G401.6 (cell line): ENCODE results near the gene MAP3K2.

Source experiments
- FAIRE-seq: peaks from 2 replicates; lab custom pipeline; 2012; peaks lifted over from hg19 to GRCh38; lab: Jason Lieb, UNC

The MAP3K2 gene, protein sequence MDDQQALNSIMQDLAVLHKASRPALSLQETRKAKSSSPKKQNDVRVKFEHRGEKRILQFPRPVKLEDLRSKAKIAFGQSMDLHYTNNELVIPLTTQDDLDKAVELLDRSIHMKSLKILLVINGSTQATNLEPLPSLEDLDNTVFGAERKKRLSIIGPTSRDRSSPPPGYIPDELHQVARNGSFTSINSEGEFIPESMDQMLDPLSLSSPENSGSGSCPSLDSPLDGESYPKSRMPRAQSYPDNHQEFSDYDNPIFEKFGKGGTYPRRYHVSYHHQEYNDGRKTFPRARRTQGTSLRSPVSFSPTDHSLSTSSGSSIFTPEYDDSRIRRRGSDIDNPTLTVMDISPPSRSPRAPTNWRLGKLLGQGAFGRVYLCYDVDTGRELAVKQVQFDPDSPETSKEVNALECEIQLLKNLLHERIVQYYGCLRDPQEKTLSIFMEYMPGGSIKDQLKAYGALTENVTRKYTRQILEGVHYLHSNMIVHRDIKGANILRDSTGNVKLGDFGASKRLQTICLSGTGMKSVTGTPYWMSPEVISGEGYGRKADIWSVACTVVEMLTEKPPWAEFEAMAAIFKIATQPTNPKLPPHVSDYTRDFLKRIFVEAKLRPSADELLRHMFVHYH

DNA sequence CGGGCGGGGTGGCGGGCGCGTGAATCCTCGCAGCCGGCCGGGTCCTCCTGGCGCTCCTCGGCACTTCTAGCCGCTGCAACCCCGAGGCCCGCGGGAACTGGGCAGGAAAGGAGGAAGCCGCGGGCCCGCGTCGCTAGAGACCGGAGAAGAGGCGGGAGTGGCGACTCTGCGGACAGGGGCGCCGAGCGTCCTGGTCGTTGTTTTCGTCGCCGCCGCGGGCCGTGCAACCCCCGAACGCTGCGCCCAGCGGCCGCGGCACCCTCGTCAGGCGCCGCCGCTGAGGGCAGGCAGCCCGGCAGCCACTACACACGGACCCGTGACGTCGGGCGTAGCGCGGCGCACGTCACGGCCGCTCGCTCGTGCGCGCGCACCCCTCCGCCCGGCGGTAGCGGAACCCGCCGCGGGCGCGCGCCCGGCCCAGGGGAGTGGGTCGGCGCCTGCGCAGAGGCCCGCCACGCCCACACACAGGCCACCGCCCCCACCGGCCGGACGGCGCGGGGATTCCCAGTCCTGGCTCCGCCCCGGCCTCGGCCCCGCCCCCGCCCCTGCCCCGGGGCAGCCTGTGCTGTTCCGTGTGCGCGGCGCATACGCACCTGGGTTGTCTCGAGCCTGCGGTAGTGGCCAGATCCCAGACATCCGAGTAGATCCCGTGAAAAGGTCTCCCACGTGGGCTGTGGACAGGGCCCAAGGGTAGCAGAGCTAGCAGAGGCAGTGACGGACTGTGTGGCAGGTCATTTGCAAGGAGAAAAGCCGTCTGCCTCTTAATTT, at the start of gene MAP3K2:
Gene MAP3K2 (minus strand): TSS at position 321 of the 768 bp plus-strand sequence. CDS start 44,846 bp downstream, outside the sequence.
- FAIRE-seq, result no peak

GRCh38 chr2:127437056-127437455, 49.3 kb upstream of the MAP3K2 start:
- FAIRE-seq, result no peak

DNA sequence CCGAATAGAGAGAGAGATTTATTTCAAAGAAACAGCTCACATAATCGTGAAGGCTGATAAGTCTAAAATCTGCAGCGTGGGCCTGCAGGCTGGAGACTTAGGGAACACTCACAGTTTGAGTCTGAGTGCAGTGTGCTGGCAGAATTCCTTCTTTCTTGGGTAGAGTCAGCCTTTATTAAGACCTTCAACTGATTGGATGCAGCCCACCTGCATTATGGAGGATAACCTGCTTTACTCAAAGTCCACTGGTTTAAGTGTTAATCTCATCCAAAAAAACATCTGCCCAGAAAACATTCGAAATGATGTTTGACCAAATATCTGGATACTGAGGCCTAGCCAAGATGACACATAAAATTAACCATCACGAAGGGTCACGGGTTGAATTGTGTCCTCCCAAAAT, 46.7 kb upstream of the MAP3K2 start:
- no peak for FAIRE-seq

DNA sequence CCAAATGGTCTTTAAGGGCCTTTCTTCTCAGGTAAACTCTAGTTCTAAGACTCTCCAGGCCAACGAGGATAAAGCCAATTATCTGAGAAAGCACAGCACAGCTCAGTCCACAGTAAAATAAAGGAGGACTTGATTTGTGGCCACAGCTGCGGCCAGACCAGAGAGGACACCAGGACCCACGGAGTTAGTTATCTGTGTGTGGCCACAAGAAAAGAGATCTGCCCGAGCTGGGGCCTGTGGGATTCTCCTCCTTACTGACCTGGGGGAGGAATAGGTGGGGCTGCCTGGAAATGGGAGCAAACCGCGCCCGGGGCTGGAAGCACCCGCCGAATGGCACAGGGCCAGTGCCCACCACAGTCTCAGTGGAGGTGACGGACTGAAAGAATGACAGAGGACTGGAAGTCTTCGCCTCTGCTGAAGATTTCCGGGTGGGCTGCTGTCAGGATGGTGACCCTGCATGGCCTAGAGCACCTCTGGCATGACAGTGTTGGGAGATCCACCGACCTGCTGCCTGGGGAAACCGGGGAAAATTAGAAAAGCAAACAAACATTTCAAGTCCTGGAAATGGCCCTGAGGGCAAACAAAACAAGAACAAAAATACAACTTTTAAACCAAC, 43.7 kb upstream of the MAP3K2 start:
- FAIRE-seq, result no peak

- no peak for FAIRE-seq
Measured at GRCh38 chr2:127429844-127430425, 42.2 kb upstream of the MAP3K2 start.

DNA sequence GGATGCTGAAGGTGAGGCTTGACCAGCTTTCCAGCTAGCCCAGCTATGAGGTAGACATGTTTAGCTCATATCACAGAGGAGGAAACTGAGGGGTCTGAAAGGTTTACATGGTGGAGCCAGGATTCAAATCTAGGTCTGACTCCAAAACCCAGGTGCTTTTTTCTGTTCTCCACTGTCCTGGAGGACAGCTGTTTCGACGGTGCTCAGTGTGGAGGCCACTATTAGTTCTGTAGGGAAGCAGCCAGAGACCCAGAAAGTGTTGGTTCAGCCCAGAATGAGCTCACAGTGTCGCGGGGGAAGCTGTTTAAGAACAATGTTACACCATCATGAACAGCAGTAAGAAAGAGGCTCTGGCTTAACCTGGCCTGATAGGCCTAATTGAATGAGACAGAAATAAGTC, 41.5 kb upstream of the MAP3K2 start:
- FAIRE-seq, result no peak

DNA sequence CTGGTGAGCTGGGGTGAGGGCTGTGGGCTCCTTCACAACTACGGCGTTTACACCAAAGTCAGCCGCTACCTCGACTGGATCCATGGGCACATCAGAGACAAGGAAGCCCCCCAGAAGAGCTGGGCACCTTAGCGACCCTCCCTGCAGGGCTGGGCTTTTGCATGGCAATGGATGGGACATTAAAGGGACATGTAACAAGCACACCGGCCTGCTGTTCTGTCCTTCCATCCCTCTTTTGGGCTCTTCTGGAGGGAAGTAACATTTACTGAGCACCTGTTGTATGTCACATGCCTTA, 41.0 kb upstream of the MAP3K2 start:
- FAIRE-seq, result no peak

DNA sequence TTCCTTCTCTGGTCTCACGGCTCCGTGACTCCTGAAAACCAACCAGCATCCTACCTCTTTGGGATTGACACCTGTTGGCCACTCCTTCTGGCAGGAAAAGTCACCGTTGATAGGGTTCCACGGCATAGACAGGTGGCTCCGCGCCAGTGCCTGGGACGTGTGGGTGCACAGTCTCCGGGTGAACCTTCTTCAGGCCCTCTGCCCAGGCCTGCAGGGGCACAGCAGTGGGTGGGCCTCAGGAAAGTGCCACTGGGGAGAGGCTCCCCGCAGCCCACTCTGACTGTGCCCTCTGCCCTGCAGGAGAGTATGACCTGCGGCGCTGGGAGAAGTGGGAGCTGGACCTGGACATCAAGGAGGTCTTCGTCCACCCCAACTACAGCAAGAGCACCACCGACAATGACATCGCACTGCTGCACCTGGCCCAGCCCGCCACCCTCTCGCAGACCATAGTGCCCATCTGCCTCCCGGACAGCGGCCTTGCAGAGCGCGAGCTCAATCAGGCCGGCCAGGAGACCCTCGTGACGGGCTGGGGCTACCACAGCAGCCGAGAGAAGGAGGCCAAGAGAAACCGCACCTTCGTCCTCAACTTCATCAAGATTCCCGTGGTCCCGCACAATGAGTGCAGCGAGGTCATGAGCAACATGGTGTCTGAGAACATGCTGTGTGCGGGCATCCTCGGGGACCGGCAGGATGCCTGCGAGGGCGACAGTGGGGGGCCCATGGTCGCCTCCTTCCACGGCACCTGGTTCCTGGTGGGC, 40.5 kb upstream of the MAP3K2 start:
- no peak for FAIRE-seq

DNA sequence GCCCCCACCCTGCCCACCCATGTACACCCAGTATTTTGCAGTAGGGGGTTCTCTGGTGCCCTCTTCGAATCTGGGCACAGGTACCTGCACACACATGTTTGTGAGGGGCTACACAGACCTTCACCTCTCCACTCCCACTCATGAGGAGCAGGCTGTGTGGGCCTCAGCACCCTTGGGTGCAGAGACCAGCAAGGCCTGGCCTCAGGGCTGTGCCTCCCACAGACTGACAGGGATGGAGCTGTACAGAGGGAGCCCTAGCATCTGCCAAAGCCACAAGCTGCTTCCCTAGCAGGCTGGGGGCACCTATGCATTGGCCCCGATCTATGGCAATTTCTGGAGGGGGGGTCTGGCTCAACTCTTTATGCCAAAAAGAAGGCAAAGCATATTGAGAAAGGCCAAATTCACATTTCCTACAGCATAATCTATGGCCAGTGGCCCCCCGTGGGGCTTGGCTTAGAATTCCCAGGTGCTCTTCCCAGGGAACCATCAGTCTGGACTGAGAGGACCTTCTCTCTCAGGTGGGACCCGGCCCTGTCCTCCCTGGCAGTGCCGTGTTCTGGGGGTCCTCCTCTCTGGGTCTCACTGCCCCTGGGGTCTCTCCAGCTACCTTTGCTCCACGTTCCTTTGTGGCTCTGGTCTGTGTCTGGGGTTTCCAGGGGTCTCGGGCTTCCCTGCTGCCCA, 39.7 kb upstream of the MAP3K2 start:
- no peak for FAIRE-seq

DNA sequence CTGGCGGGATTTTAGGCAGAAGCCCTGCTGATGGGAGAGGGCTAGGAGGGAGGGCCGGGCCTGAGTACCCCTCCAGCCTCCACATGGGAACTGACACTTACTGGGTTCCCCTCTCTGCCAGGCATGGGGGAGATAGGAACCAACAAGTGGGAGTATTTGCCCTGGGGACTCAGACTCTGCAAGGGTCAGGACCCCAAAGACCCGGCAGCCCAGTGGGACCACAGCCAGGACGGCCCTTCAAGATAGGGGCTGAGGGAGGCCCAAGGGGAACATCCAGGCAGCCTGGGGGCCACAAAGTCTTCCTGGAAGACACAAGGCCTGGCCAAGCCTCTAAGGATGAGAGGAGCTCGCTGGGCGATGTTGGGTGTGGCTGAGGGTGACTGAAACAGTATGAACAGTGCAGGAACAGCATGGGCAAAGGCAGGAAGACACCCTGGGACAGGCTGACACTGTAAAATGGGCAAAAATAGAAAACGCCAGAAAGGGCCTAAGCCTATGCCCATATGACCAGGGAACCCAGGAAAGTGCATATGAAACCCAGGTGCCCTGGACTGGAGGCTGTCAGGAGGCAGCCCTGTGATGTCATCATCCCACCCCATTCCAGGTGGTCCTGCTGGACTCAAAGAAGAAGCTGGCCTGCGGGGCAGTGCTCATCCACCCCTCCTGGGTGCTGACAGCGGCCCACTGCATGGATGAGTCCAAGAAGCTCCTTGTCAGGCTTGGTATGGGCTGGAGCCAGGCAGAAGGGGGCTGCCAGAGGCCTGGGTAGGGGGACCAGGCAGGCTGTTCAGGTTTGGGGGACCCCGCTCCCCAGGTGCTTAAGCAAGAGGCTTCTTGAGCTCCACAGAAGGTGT, 39.0 kb upstream of the MAP3K2 start:
- FAIRE-seq, result no peak

GRCh38 chr2:127425540-127426490, 38.0 kb upstream of the MAP3K2 start:
- FAIRE-seq, result no peak

- no peak for FAIRE-seq
Measured at GRCh38 chr2:127424598-127425520, 37.1 kb upstream of the MAP3K2 start.

- FAIRE-seq, result no peak
Measured at GRCh38 chr2:127423880-127424279, 36.1 kb upstream of the MAP3K2 start.

GRCh38 chr2:127423478-127423843, 35.7 kb upstream of the MAP3K2 start:
- FAIRE-seq, result no peak

- FAIRE-seq, result no peak
Measured at GRCh38 chr2:127422559-127423477, 35.0 kb upstream of the MAP3K2 start.

GRCh38 chr2:127421871-127422558, 34.2 kb upstream of the MAP3K2 start:
- FAIRE-seq, result no peak
